Measurements from ENCODE around the gene LTBP1.

DNA sequence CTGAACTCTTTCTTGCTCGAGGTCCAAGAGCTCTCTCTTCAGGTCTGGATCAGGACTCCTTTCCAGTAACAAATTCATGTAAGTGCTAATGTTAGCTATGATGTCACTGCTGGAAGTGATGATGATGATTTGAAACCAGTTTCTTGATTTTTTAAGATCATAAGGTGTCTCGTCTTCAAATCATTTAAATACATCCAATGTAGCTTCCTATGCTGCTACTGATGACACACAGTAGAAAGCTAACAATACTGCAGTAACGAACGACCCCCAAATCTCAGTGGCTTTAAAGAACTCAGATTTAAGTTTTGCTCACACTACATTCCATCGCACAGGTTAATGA is 13.0 kb upstream of the LTBP1 start:
- TF ChIP-seq CTCF (IDR thresholded peaks at IDR 0.05) (no peak), POLR2A (IDR thresholded peaks at IDR 0.05) (no peak)

Measured in lower leg skin (tissue), 3 donors.